Measurements from ENCODE around the gene RSRP1.
"Not testable (repeated sequence)": the region's sequence is repeated elsewhere in the genome, so short reads cannot be mapped to it uniquely, and the experiment has no call there.

The RSRP1 gene

DNA sequence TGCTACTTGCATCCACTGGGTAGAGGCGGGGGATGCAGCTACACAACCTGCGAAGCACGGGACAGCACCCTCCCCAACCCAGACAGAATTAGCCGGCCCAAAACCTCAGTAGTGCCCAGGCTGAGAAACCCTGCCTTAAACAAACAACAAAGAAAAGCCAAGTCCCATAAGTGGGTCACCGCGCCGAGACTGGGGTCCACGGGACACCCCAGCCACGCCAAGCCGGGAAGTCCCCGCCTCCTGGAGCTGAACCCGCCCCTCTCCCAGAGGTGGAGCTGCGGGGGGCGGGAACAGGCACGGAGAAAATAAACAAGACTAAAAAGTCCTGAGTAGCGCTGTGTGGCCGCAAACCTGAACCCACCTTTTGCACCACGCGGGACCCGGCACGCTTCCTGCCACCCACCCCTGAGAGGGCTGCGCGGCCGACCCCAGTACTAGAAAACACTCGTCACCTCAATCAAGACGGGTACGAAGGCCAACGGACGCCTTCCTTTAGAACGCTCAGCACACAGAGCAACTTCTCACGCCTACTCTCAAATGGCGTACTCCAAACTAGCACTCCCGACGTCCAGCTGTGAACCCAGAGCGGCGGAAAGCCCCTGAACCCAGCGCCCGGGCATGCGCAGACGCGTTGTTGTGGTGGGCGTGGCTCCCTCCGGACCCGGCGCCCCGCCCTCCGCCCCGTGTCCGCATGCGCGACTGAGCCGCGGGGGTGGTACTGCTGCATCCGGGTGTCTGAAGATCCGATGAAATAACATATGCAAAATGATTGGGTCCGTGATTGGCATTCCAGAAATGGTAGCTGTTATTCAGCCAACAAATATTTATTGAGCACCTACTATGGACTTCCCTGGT, 20.3 kb upstream of the RSRP1 start:
- H3K9me3 Mint-ChIP-seq (ENCODE audit: low read depth); H3K27me3 Mint-ChIP-seq: not testable (repeated sequence)
- H3K4me3 Mint-ChIP-seq = peak overlapping the region; percentile 89

DNA sequence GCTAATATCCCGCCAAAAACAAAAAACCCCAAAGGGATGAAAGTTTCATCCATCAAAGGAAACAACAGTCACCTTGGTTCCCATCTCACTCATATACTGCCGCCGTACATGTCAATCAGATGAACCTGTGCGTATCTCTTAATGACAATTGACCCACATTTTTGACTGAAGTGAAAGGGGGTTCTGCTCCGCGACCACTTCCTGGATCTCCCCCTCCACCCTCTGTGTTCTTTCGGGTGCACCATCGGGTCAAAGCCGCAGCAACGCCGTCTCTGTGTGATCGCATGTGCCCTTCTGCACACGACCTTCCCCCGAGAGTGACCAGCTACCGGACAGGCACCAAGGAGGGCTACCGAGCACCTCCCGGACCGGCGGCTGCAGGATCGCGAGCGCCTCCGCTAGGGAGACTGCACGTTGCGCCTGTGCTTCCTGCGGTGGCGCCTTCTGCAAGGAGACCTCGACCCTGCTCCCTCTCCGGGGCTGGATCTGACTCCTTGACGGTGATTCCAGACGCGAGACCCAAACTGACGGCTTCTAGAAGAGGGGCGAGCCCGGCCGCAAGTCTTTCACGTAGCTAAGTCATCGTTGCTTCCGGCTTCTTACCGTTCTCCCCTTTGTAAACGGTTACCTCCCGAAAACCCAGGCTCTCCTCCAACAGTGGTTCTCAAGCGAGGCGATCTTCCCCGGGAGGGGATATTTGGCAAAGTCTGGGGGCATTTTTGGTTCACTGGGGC, 19.5 kb upstream of the RSRP1 start:
- H3K36me3 Mint-ChIP-seq; H3K9me3 Mint-ChIP-seq (ENCODE audit: low read depth); H3K27me3 Mint-ChIP-seq: not testable (repeated sequence)
- Mint-ChIP-seq H3K4me3 (peak overlapping the region; percentile 96), H3K4me1 (ENCODE audit: low read depth) (peaks cover 26% of the 10 kb centered on the region), H3K27ac (peak overlapping the region; percentile 88)

More for the DNA sequence above, 20.3 kb upstream of the RSRP1 start:
- H3K27ac Mint-ChIP-seq = peak overlapping the region; percentile 91
- peaks cover 23% of the 10 kb centered on the region for H3K4me1 Mint-ChIP-seq (ENCODE audit: low read depth)
- H3K36me3 Mint-ChIP-seq = not testable (repeated sequence)

- H3K36me3 Mint-ChIP-seq; H3K9me3 Mint-ChIP-seq (ENCODE audit: low read depth); H3K4me3 Mint-ChIP-seq; H3K27me3 Mint-ChIP-seq: not testable (repeated sequence)
- Mint-ChIP-seq H3K27ac (peak overlapping the region; percentile 34), H3K4me1 (ENCODE audit: low read depth) (peaks cover 22% of the 10 kb centered on the region)
Measured at GRCh38 chr1:25260336-25260735, 13.1 kb upstream of the RSRP1 start.

DNA sequence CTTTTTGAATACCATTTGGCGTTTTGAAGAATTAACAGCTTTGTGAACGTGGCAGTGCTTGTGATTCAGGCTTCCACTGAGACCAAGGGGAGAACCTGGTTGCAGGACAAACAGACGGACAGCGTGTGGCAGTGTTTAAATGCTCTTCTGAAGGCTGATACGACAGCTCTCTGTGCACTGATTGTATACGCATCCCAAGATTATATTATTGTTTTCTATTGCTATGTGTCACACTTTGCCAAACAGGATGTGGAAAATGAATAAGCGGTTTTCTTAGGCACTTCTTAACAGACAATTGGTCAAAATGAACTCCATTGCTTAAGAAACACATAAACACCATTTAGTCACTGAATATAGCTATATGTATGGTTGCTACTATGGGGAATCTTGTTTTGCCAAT, 12.6 kb upstream of the RSRP1 start:
- H3K9me3 Mint-ChIP-seq (ENCODE audit: low read depth); H3K4me3 Mint-ChIP-seq; H3K27me3 Mint-ChIP-seq; H3K36me3 Mint-ChIP-seq: not testable (repeated sequence)
- H3K27ac Mint-ChIP-seq = peak overlapping the region; percentile 34
- peaks cover 23% of the 10 kb centered on the region for H3K4me1 Mint-ChIP-seq (ENCODE audit: low read depth)

DNA sequence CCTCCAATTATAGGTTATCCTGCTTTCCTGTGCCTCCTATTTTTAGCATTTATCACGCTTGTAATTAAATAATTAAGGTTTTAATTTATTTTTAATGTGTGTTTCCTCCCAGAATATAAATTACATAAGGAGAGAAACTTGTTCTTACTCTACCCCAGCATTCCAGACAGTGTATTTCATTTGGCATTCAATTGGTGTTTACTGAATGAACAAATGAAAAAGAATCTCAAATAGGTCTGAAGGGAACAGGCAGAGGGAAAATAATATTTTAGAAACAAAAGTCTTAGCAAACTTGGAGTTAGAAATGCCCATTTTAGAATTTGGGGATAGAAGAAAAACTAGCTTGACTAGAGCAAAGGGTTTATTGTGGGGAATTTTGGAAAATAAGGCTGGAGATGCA, 9.9 kb upstream of the RSRP1 start:
- H3K27me3 Mint-ChIP-seq = no peaks in the 10 kb centered on the region
- no peaks in the 10 kb centered on the region for H3K9me3 Mint-ChIP-seq (ENCODE audit: low read depth)
- peaks cover under 1% of the 10 kb centered on the region for H3K36me3 Mint-ChIP-seq
- peaks cover 12% of the 10 kb centered on the region for H3K4me1 Mint-ChIP-seq (ENCODE audit: low read depth)
- H3K27ac Mint-ChIP-seq = no peak overlapping the region
- no peak overlapping the region for H3K4me3 Mint-ChIP-seq

DNA sequence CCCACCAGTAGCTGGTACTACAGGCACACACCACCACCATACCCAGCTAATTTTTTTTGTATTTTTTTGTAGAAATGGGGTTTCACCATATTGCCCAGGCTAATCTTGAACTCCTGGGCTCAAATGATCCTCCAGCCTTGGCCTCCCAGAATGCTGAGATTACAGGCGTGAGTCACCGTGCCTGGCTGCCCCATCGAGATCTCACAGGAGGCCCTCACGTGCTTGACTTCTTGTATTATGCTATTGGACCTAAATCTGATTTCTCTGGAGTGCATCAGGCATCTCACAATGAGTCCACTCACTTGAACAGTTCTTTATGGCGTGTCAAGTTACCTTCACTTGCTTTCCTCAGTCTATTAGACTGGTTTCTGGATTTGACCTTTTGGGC, 9.3 kb upstream of the RSRP1 start:
- H3K4me3 Mint-ChIP-seq = no peak overlapping the region
- H3K27me3 Mint-ChIP-seq = no peaks in the 10 kb centered on the region
- H3K9me3 Mint-ChIP-seq (ENCODE audit: low read depth) = no peaks in the 10 kb centered on the region
- H3K36me3 Mint-ChIP-seq = no peaks in the 10 kb centered on the region
- H3K27ac Mint-ChIP-seq = no peak overlapping the region
- peaks cover 11% of the 10 kb centered on the region for H3K4me1 Mint-ChIP-seq (ENCODE audit: low read depth)

GRCh38 chr1:25255706-25256577, 8.7 kb upstream of the RSRP1 start:
- Mint-ChIP-seq H3K4me1 (ENCODE audit: low read depth) (peaks cover 11% of the 10 kb centered on the region), H3K9me3 (ENCODE audit: low read depth) (no peaks in the 10 kb centered on the region), H3K27me3 (no peaks in the 10 kb centered on the region), H3K27ac (no peak overlapping the region), H3K4me3 (no peak overlapping the region), H3K36me3 (no peaks in the 10 kb centered on the region)

DNA sequence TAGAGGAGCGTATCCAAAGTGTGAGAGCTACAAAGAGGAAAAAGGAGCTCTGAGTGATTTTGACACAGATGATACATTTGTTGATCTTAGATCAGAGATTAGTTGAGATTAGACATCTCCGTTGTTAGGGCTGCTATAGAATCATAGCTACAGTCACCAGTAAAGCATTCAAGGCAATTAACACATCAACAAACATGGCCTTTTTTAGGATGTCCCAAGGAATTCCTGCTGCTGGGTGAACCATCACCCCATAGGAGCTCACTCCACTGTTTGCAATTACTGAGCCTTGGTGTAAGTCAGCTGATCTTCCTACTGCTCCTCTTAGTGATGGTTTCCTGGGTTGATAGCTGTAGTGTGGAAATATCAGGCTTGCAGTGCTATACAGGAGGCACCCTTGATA, 6.7 kb upstream of the RSRP1 start:
- no peaks in the 10 kb centered on the region for H3K9me3 Mint-ChIP-seq (ENCODE audit: low read depth)
- no peak overlapping the region for H3K4me3 Mint-ChIP-seq
- H3K27ac Mint-ChIP-seq = no peak overlapping the region
- no peaks in the 10 kb centered on the region for H3K36me3 Mint-ChIP-seq
- no peaks in the 10 kb centered on the region for H3K27me3 Mint-ChIP-seq
- H3K4me1 Mint-ChIP-seq (ENCODE audit: low read depth) = peaks cover 4% of the 10 kb centered on the region

DNA sequence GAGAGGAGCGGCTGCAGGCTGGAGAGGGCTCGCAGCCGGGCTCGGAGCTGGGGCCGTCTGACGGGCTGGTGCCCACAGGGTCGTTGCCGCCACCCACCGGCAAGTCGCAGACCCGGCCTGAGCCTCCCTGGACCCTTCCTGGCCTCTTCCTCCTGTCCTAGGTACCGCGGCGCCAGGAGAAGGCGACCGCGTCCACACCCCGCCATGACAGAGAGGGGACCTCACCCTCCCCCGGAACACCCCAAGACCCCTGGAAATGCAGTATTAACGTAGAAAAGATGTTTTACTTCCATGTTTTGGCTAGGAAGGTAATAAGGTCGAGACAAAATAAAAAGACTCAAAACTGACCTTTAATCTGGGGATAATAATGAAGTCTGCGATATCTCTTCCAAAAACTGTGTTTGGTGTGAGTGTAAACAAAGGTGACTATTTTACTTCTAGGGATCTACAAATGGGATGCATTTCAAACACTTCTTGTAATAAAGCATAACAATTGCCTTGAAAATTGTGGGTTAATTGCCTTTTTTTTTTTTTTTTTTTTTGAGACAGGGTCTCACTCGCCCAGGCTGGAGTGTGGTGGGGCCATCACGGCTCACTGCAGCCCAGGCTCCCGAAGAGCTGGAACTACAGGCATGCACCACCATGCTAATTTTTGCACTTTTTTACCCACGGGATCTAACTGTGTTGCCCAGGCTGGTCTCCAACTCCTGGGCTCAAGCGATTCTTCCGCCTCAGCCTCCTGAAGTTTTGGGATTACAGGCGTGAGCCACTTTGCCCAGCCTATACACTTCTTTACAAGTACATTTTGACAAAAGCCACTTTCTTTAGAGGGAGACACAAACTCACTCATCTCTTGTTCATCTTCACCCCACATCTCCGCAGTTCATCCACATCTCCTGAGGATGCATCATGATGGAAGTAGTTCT, 838 bp upstream of the RSRP1 start:
- peak overlapping the region; percentile 96 for H3K4me3 Mint-ChIP-seq
- H3K27ac Mint-ChIP-seq = peak overlapping the region; percentile 77
- H3K9me3 Mint-ChIP-seq (ENCODE audit: low read depth) = no peaks in the 10 kb centered on the region
- no peaks in the 10 kb centered on the region for H3K27me3 Mint-ChIP-seq
- H3K4me1 Mint-ChIP-seq (ENCODE audit: low read depth) = peaks cover 37% of the 10 kb centered on the region
- H3K36me3 Mint-ChIP-seq = peaks cover 17% of the 10 kb centered on the region

DNA sequence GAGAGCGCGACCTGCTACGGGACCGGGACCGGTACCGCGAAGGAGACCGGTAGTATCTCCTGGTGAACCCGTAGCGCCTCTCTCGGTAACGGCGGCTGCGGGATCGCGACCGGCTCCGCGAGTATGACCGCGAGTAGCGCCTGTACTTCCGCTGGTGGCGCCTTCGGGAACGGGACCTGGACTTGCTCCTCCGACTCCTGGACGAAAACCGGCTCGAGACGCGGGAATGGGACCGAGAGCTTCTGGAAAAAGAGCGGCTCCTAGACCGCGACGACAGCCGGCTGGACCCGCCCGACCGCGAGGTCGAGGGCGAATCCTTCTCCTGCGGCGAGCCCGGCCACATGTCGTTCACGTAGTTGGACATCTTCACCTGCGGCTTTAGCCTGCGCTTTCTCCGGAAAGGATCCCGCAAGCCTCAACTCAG, 642 bp downstream of the RSRP1 start:
- Mint-ChIP-seq H3K4me3 (peak overlapping the region; percentile 96), H3K27ac (peak overlapping the region; percentile 98), H3K9me3 (ENCODE audit: low read depth) (no peaks in the 10 kb centered on the region), H3K27me3 (no peaks in the 10 kb centered on the region), H3K4me1 (ENCODE audit: low read depth) (peaks cover 48% of the 10 kb centered on the region), H3K36me3 (peaks cover 17% of the 10 kb centered on the region)

DNA sequence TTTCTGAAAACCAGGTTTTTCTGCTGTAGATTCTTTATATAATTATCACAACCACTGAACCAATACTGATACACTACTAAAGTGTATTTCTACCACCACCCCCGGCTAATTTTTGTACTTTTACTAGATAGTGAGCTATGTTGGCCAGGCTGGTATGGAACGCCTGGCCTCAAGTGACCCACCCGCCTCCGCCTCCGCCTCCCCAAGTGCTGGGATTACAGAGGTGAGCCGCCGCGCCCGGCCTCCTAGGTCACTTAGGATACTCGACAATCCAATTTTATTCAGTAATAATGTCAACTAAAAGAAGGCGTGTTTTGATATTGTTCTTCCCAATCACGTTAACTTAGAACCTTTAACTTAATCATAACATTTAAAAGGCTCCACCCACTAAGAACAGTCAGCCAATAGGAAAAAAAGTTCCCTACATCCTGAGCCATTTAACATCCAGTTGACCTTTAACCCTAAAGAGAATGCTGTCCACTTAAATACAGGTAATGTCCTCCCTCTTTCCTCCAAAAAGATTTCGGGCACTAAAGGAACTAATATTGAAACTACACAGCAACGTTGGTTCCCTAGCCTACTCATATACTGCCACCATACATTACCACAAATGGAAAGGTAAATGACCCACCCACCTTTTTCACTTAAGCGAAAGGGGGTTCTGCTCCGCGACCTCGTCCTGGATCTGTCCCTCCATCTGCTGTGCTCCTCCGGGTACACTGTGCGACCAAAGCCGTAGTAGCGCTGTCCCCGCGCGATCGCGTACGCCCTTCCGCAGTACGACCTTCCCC, 1.2 kb downstream of the RSRP1 start:
- peak overlapping the region; percentile 98 for H3K27ac Mint-ChIP-seq
- H3K9me3 Mint-ChIP-seq (ENCODE audit: low read depth) = no peaks in the 10 kb centered on the region
- H3K4me3 Mint-ChIP-seq = peak overlapping the region; percentile 96
- peaks cover 17% of the 10 kb centered on the region for H3K36me3 Mint-ChIP-seq
- no peaks in the 10 kb centered on the region for H3K27me3 Mint-ChIP-seq
- H3K4me1 Mint-ChIP-seq (ENCODE audit: low read depth) = peaks cover 50% of the 10 kb centered on the region

DNA sequence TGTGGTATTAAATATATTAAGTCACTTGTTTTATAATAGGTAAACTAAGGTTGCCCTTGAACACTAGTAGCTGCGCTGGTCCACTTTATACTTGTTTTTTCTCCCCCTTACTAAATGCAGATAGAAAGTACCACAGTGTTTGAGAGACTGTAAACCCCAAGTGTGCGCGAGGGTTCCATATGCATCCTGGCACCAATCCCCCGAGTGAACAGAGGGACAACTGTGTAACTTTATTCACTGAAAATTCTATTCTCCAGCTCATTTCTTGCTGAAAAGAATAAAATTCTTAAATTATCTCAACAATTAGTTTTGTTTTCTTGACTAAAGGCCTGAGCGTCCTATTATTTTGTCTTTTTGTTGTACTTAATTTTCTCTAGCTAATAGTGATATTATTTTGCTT, 1.9 kb downstream of the RSRP1 start:
- H3K4me3 Mint-ChIP-seq = peak overlapping the region; percentile 96
- H3K9me3 Mint-ChIP-seq (ENCODE audit: low read depth) = no peaks in the 10 kb centered on the region
- peaks cover 55% of the 10 kb centered on the region for H3K4me1 Mint-ChIP-seq (ENCODE audit: low read depth)
- H3K27ac Mint-ChIP-seq = peak overlapping the region; percentile 98
- H3K27me3 Mint-ChIP-seq = no peaks in the 10 kb centered on the region
- peaks cover 17% of the 10 kb centered on the region for H3K36me3 Mint-ChIP-seq

- peaks cover 20% of the 10 kb centered on the region for H3K36me3 Mint-ChIP-seq
- H3K4me1 Mint-ChIP-seq (ENCODE audit: low read depth) = peaks cover 68% of the 10 kb centered on the region
- peak overlapping the region; percentile 72 for H3K4me3 Mint-ChIP-seq
- no peaks in the 10 kb centered on the region for H3K27me3 Mint-ChIP-seq
- H3K9me3 Mint-ChIP-seq (ENCODE audit: low read depth) = no peaks in the 10 kb centered on the region
- peak overlapping the region; percentile 78 for H3K27ac Mint-ChIP-seq
Measured at GRCh38 chr1:25243907-25244306, 3.3 kb downstream of the RSRP1 start.
